Caco-2 (cell line): ENCODE measurements around the gene TMF1. TPM values are rescaled to one million over a fixed set of nuclear protein-coding genes. Genes with fewer than 3 reads are reported as not detected.

Source experiments
- BruUV-seq: library from RNA; stranded (reverse); fragments of 400-500 nt; replicated peaks from 2 replicates; lab custom pipeline; 2021; lab: Mats Ljungman, UMichigan
- CTCF ChIA-PET: fragments of 300-600 bp; sonication (Branson Sonifier 250); formaldehyde crosslinking; loops from one replicate; lab custom pipeline; 2022; ENCODE audit warnings: antibody characterized with exemption; lab: Charles Lee
- POLR2A ChIA-PET: fragments of 300-600 bp; sonication (Branson Sonifier 250); formaldehyde crosslinking; loops from one replicate; lab custom pipeline; 2022; ENCODE audit warnings: antibody characterized with exemption; lab: Charles Lee
- DNase-seq, 2 experiments: peaks; one replicate each; pipeline versions ENCODE4 v3.0.0 to v3.0.0-alpha.2; 2020 to 2022
- H3K27me3 ChIP-seq: replicated peaks from 2 replicates; pipeline ENCODE4 v1.6.0; 2011; ENCODE audit warnings: low read length; ENCODE audit not compliant: control insufficient read depth, insufficient read depth
- H3K36me3 ChIP-seq: 2 replicates; pipeline ENCODE4 v1.5.1; 2011; ENCODE audit warnings: low read length; ENCODE audit not compliant: control insufficient read depth, insufficient read depth
- H3K4me1 ChIP-seq: fragments of 250-450 bp; sonication (Bioruptor Pico); 2 replicates; pipeline ENCODE4 v1.5.1; 2020; ENCODE audit warnings: mild to moderate bottlenecking
- H3K4me3 ChIP-seq: 2 replicates; pipeline ENCODE4 v1.5.1; 2011; ENCODE audit warnings: low read depth, mild to moderate bottlenecking, control low read depth, low read length
- H3K9me3 ChIP-seq: fragments of 250-450 bp; sonication (Bioruptor Pico); 2 replicates; pipeline ENCODE4 v1.5.1; 2020; ENCODE audit warnings: mild to moderate bottlenecking, moderate library complexity
- H3K27ac Mint-ChIP-seq: one replicate; pipeline ENCODE4 v1.8.0; 2022; ENCODE audit warnings: mixed read lengths; ENCODE audit not compliant: unreplicated experiment
- H3K27me3 Mint-ChIP-seq: one replicate; pipeline ENCODE4 v1.8.0; 2022; ENCODE audit warnings: mixed read lengths; ENCODE audit not compliant: insufficient read depth, unreplicated experiment
- H3K36me3 Mint-ChIP-seq: one replicate; pipeline ENCODE4 v1.8.0; 2022; ENCODE audit warnings: mild to moderate bottlenecking, mixed read lengths; ENCODE audit not compliant: insufficient read depth, unreplicated experiment
- H3K4me1 Mint-ChIP-seq: one replicate; pipeline ENCODE4 v1.8.0; 2022; ENCODE audit warnings: low read depth, mixed read lengths; ENCODE audit not compliant: unreplicated experiment
- H3K4me3 Mint-ChIP-seq: one replicate; pipeline ENCODE4 v1.8.0; 2022; ENCODE audit warnings: mild to moderate bottlenecking, moderate library complexity, mixed read lengths; ENCODE audit not compliant: unreplicated experiment
- H3K9me3 Mint-ChIP-seq: one replicate; pipeline ENCODE4 v1.8.0; 2022; ENCODE audit warnings: mixed read lengths; ENCODE audit not compliant: unreplicated experiment
- intact Hi-C: fragments of 100-400 bp; cut with micrococcal nuclease; formaldehyde crosslinking; loops from one replicate; pipeline ENCODE4 v1.10.0; 2022; ENCODE audit not compliant: unreplicated experiment
- total RNA-seq: library from RNA; stranded (reverse); gene quantifications from 2 replicates; pipeline ENCODE4 v1.2.3, GENCODE V29; 2022
- TF ChIP-seq, protein P1 (sequence below), 2 experiments: fragments of 200-600 bp in 1 of 2; IDR thresholded peaks; 1 replicate in 1 of 2; 2 replicates in 1 of 2; pipeline versions ENCODE4 v1.5.1 to v1.8.0; 2011 to 2022; ENCODE audit warnings: antibody characterized with exemption in 1 of 2, control low read depth in 1 of 2, inconsistent platforms in 1 of 2, low read depth in 1 of 2, low read length in 1 of 2, mild to moderate bottlenecking in 1 of 2, moderate library complexity in 1 of 2; ENCODE audit not compliant: insufficient read depth in 1 of 2, severe bottlenecking in 1 of 2, unreplicated experiment in 1 of 2

Gene TMF1
- total RNA-seq, 1 experiment from 2014 or later = 30.2 TPM

DNA sequence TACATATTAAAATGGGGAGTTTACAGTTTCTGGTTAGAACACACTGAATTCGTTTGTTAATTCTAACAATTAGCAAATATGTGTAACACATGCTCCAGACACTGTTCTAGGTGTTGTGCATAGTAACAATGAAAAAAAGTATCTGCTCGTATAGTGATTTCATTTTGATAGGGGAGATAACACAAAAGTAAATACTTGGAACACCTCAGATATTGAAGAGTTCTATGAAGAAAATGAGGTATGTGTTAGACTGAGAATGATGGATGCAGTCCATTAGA is 6.8 kb upstream of the TMF1 start:
- no peak for DNase-seq
- POLR2A ChIA-PET = no interaction called here
- no TSS peak for BruUV-seq
- no peaks in the 10 kb centered on the region for H3K9me3 ChIP-seq
- H3K36me3 Mint-ChIP-seq = peaks cover 41% of the 10 kb centered on the region
- H3K27me3 ChIP-seq = no peaks in the 10 kb centered on the region
- no peak overlapping the region for H3K4me3 Mint-ChIP-seq
- intact Hi-C loops = no loop called here
- H3K4me1 ChIP-seq = no peaks in the 10 kb centered on the region
- no peaks in the 10 kb centered on the region for H3K9me3 Mint-ChIP-seq
- H3K4me3 ChIP-seq = no peak overlapping the region
- TF ChIP-seq, protein P1, sequence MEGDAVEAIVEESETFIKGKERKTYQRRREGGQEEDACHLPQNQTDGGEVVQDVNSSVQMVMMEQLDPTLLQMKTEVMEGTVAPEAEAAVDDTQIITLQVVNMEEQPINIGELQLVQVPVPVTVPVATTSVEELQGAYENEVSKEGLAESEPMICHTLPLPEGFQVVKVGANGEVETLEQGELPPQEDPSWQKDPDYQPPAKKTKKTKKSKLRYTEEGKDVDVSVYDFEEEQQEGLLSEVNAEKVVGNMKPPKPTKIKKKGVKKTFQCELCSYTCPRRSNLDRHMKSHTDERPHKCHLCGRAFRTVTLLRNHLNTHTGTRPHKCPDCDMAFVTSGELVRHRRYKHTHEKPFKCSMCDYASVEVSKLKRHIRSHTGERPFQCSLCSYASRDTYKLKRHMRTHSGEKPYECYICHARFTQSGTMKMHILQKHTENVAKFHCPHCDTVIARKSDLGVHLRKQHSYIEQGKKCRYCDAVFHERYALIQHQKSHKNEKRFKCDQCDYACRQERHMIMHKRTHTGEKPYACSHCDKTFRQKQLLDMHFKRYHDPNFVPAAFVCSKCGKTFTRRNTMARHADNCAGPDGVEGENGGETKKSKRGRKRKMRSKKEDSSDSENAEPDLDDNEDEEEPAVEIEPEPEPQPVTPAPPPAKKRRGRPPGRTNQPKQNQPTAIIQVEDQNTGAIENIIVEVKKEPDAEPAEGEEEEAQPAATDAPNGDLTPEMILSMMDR (IDR thresholded peaks at IDR 0.05; ENCODE audit: insufficient read depth in 1 of 2, low read depth in 1 of 2, low read length in 1 of 2, severe bottlenecking in 1 of 2, unreplicated experiment in 1 of 2) = no peak
- no peak overlapping the region for H3K27ac Mint-ChIP-seq
- no peaks in the 10 kb centered on the region for H3K27me3 Mint-ChIP-seq
- CTCF ChIA-PET = no interaction called here
- H3K4me1 Mint-ChIP-seq = peaks cover 3% of the 10 kb centered on the region
- H3K36me3 ChIP-seq = no peaks in the 10 kb centered on the region; the same call in 1 of the 2 replicates

DNA sequence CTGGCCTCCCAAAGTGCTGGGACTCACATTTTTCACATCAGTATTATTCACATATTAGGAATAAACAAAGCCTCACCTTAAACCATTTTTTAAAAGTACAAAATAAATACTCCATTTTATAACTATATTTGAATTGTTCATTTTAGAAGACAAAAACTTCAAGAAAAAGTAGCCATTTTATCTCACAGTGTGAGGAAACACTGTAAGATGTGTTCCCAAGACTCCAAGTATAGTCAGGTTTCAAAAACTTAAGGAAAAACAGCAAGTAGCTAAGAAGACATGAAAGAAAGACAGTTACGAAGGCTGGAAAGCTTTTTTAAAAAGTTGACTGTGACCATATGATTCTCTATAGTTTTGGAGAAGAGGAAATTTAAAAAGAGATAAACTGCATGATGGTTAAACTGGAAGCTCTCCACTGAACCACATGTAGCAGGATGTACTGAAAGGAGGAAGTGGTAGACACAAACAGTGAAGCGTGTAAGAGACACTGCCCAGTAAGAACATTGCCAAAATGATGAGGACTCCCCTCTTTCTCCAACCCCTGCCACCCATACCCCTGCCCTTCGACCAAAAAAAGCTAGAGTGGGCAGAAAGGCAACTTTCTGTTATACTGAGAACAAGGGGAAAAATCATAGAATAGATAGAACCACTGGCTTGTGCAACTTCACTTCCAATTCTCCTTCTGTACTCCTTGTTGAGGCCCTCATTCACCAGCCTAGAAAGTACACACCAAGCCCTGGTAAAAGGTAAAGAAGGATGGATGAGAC is 6.2 kb upstream of the TMF1 start:
- no peaks in the 10 kb centered on the region for H3K27me3 ChIP-seq
- ChIA-PET CTCF (no interaction called here), POLR2A (interaction anchor here (0.6 kb wide), 1 partner anchor 1449 kb away, joined by 3 read pairs; no protein-coding TSS in a partner anchor)
- intact Hi-C loops = no loop called here
- no peaks in the 10 kb centered on the region; the same call in 1 of the 2 replicates for H3K36me3 ChIP-seq
- no peak for DNase-seq
- H3K27me3 Mint-ChIP-seq = no peaks in the 10 kb centered on the region
- H3K4me3 ChIP-seq = no peak overlapping the region
- no TSS peak for BruUV-seq
- H3K9me3 ChIP-seq = no peaks in the 10 kb centered on the region
- H3K36me3 Mint-ChIP-seq = peaks cover 36% of the 10 kb centered on the region
- TF ChIP-seq, protein P1 (IDR thresholded peaks at IDR 0.05; ENCODE audit: insufficient read depth in 1 of 2, low read depth in 1 of 2, low read length in 1 of 2, severe bottlenecking in 1 of 2, unreplicated experiment in 1 of 2) = no peak
- no peaks in the 10 kb centered on the region for H3K4me1 Mint-ChIP-seq
- H3K9me3 Mint-ChIP-seq = no peaks in the 10 kb centered on the region
- no peak overlapping the region for H3K27ac Mint-ChIP-seq
- H3K4me1 ChIP-seq = no peaks in the 10 kb centered on the region
- no peak overlapping the region for H3K4me3 Mint-ChIP-seq

DNA sequence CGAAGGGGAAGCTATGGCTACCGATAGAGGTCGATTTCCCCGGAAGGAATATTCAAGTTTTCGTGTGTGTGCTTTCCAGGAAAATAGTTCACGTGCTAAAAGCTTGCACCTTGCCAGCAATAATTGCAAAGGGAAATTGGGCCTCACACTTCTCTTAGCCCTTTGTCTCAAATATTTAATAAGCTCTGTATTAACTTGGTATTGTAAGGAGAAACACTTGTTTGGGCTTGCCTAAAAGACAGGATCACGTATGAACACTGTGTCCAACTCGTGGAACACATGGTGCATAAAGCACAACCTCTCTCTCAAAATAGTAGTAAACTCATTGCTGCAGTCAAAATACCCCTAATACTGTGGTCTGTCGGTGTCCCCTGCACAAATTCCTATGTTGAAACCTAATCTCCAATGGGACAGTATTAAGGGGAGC is 352 bp upstream of the TMF1 start:
- Mint-ChIP-seq H3K4me1 (peaks cover 7% of the 10 kb centered on the region), H3K27ac (peak overlapping the region; percentile 99), H3K9me3 (no peaks in the 10 kb centered on the region), H3K36me3 (peaks cover 46% of the 10 kb centered on the region), H3K27me3 (no peaks in the 10 kb centered on the region), H3K4me3 (peak overlapping the region; percentile 97)
- H3K9me3 ChIP-seq = no peaks in the 10 kb centered on the region
- peak overlapping the region; percentile 79 for H3K4me3 ChIP-seq
- no peaks in the 10 kb centered on the region for H3K27me3 ChIP-seq
- POLR2A ChIA-PET = interaction anchor here (0.7 to 1.4 kb wide), 3 partner anchors 21 to 39 kb away, joined by 3 to 4 read pairs (median 3); partner anchors contain the start of gene EOGT
- no peak for DNase-seq
- no peaks in the 10 kb centered on the region for H3K36me3 ChIP-seq
- peaks cover 8% of the 10 kb centered on the region for H3K4me1 ChIP-seq
- intact Hi-C loops = loop anchor here (2.0 kb wide), 2 partner anchors 28 to 40 kb away; partner anchors contain the start of genes EOGT and UBA3
- TSS peak; percentile 99 for BruUV-seq
- CTCF ChIA-PET = interaction anchor here (0.5 to 0.6 kb wide), 2 partner anchors 28 to 1943 kb away, joined by 3 to 5 read pairs; no protein-coding TSS in a partner anchor
- TF ChIP-seq, protein P1 (IDR thresholded peaks at IDR 0.05; ENCODE audit: insufficient read depth in 1 of 2, low read depth in 1 of 2, low read length in 1 of 2, severe bottlenecking in 1 of 2, unreplicated experiment in 1 of 2) = no peak
